HG03565 (cell line): ENCODE measurements around the gene NCDN.

Source experiments
- ATAC-seq: cut with Tn5 transposase; IDR thresholded peaks from one replicate; pipeline ENCODE4 v1.9.1; 2021; ENCODE audit warnings: mild to moderate bottlenecking, moderate library complexity; ENCODE audit not compliant: unreplicated experiment

NCDN gene

DNA sequence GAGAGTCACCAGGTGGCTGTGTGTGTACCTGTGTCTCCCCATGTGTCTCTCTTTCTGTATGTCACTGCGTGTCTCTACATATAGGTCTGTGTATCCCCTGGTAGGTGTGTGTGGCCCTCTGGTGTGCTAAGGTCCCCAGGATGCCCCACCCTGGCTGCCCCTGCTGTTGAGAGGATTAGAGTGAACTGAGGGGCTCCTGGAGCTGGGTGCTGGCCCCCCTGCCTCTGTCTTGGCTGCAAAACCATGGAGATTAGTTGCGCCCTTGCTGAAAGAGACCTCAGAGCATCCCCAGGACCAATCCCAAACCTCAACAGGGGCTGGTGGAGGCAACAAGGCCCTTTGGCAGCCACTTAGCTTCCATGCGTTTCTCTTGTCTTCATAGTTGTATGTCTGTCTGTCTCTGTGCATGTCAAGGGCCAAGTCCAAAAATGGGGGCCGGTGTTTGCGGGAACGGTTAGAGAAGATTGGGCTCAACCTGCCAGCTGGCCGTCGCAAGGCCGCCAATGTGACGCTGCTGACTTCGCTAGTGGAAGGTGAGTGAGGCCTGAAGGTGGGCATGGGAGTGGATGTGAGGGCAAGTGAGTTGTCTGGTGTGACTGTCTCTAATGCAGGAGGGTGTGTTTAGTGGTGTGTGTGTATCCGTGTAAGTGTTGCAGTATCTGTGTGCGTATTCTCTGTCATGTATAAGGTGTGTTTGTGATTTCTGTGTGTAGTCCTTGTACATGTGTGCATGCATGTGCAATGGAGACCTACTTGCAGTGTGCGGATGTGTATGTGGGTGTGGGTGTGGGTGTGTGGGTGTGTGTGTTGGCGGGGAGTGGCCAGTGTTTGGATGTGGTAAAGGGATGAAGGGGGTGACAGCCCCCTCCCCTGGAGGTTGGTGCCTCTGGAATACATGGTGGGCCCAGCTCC is 32.2 kb downstream of the NCDN start:
- no peak for ATAC-seq

DNA sequence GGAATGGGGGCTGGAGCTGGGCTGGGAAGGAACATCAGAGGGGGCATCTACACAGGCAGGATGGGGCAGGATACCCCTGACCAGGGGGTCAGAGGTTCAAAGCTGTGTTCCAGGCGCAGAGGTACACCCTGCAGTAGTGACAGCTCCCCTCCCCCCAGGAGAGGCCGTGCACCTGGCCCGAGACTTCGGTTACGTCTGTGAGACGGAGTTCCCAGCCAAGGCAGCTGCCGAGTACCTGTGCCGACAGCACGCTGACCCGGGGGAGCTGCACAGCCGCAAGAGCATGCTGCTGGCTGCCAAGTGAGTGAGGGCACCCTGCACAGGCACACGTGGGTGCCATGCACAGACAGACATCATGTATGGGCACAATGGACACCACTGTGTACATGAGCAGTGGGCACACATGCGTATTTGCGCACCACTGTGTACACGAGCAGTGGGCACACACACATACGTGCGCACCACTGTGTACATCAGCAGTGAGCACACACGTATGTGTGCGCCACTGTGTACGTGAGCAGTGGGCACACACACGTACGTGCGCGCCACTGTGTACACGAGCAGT is 33.0 kb downstream of the NCDN start:
- ATAC-seq, result no peak

GRCh38 chr1:35591211-35591610 is 33.6 kb downstream of the NCDN start:
- ATAC-seq, result no peak

- no peak for ATAC-seq
These were observed 35.6 kb downstream of the NCDN start for GRCh38 chr1:35592991-35593769.

DNA sequence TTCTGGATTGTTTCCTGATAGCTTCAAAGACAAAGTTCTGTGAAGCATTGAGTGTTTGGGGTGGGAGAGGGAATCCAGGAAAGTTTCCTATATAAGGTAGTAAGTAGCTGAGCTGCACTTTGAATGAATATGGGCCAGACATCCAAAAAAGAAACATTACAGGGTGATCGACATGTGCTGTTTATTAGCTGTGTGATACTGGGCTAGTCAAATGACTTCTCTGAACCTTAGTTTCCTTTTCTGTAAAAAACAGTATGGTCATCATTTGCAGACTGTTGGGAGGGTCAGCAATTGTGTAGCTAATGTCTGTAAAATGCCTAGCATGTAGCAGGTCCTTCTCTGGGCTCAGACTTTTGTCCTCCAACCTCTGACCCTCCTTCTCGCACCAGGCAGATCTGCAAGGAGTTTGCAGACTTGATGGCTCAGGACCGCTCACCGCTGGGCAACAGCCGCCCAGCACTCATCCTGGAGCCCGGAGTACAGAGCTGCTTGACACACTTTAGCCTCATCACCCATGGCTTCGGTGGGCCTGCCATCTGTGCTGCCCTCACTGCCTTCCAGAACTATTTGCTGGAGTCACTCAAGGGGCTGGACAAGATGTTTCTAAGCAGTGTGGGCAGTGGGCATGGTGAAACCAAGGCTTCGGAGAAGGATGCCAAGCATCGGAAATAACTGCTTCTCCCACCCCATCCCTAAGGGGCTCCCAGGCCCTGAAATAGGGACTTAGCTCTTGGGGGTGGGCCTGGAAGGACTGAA is 36.6 kb downstream of the NCDN start:
- no peak for ATAC-seq

GRCh38 chr1:35595684-35596083 is 38.1 kb downstream of the NCDN start:
- ATAC-seq, result no peak

- no peak for ATAC-seq
These were observed 40.3 kb downstream of the NCDN start for GRCh38 chr1:35597870-35598269.

GRCh38 chr1:35598895-35599294 is 41.3 kb downstream of the NCDN start:
- ATAC-seq, result no peak

DNA sequence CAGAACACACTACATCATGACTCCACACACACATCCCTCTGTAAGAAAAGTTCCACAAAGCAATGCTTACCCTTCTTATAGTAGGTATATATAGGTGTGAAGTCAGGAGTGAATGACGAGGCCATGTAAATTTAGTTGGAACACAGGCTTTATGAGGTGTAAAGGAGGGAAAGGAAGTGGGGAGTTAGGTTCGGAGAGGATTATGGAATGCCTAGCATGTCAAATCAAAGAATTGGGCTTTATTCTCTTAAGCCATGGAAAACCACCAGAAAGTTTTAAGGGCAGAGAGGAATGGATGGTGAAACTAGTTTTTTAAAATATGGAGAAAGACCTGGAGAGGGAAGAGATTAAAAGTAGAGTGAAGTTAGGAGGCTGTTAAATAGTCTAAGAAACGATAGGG is 41.8 kb downstream of the NCDN start:
- ATAC-seq, result no peak

DNA sequence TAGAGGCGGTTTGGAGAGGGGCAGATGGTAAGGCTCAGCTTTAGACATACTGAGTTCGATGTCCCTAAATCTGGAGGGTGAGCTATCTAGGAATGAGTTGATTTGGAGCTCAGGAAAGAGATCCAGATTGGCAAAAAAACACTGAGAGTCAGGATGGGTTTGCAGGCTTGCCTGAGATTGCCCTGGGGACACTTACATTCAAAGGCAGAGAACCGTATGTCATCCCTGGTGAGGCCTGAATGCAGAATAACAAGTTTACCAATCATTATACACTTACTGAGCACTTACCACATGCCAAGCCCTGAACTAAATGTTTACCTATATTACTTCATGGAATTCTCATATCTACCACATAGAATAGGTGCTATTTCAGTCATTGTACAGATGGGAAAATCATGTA is 43.0 kb downstream of the NCDN start:
- no peak for ATAC-seq

DNA sequence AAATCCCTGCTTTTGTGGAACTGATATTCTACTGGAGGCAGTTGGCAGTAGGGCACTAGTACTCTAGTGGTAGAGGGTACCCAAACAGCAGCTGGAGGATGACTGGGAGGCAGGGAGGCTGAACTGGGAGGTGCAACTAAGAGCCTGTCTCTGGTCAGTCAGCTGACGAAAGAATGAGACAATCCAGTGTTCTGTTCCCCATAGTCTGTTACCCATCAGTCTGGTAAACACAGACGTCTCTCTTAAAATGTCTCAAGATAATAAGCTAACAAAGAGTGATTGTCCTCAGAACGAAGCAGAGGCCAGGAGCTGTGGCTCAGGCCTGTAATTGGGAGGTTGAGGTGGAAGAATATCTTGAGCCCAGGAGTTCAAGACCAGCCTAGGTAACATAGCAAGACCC is 45.9 kb downstream of the NCDN start:
- ATAC-seq, result no peak

DNA sequence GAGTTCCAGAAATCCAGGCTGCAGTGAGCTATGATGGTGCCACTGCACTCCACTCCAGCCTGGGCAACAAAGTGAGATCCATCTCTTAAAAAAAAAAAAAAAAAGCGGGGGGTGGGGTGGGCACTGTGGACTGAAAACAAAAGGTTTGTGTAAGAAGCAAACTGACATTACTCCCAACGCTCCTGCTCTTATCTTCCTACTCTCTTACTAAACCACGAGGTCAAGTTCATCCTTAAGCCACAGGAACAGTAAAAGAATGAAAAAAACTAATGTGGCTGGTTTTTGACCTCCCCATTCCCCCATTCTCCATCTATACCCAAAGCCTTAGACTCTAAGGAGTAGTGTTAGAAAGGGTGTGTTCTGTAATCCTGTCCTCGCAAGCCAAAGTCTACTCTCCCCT is 46.3 kb downstream of the NCDN start:
- ATAC-seq, result no peak

GRCh38 chr1:35605071-35605866 is 47.7 kb downstream of the NCDN start:
- no peak for ATAC-seq

GRCh38 chr1:35605867-35606182 is 48.2 kb downstream of the NCDN start:
- ATAC-seq, result no peak

DNA sequence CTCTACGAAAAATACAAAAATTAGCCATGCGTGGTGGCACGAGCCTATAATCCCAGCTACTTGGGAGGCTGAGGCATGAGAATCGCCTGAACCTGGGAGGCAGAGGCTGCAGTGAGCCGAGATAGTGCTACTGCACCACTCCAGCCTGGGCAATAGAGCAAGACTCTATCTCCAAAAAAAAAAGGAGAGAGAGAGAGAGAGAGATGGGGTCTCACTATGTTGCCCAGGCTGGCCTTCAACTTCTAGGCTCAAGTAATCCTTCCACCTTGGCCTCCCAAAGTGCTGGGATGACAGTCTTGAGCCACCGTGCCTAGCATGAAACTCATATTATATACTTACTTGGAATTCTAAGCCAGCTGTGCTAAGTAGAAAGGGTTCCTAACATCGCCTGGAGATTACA is 54.1 kb downstream of the NCDN start:
- ATAC-seq, result no peak

GRCh38 chr1:35615440-35615839 is 57.8 kb downstream of the NCDN start:
- no peak for ATAC-seq
